D721Med (cell line): Measurements from ENCODE around the gene KCNAB1.

Source experiments
- DNase-seq: peaks from one replicate; pipeline ENCODE4 v3.0.0; 2011; ENCODE audit warnings: low spot score; ENCODE audit not compliant: insufficient read length
- FAIRE-seq: peaks from 2 replicates; lab custom pipeline; 2011; peaks lifted over from hg19 to GRCh38; lab: Jason Lieb, UNC
- CTCF ChIP-seq: IDR thresholded peaks from 2 replicates; pipeline ENCODE4 v1.5.1; 2012; ENCODE audit warnings: mild to moderate bottlenecking, control low read depth; ENCODE audit not compliant: insufficient read depth; ENCODE audit errors: missing control alignments

The KCNAB1 gene

GRCh38 chr3:156547637-156548036 is 427.3 kb downstream of the KCNAB1 start:
- DNase-seq (no peak), FAIRE-seq (no peak)
- TF ChIP-seq CTCF: no peak

- no peak for TF ChIP-seq CTCF
- DNase-seq (no peak), FAIRE-seq (no peak)
Observed at GRCh38 chr3:156548041-156548687, 427.8 kb downstream of the KCNAB1 start.

- FAIRE-seq: no peak
- DNase-seq: no peak
- TF ChIP-seq CTCF: no peak
Observed at GRCh38 chr3:156548902-156549301, 428.5 kb downstream of the KCNAB1 start.

- FAIRE-seq: no peak
- DNase-seq: no peak
- no peak for TF ChIP-seq CTCF
Observed at GRCh38 chr3:156551261-156551660, 430.9 kb downstream of the KCNAB1 start.

GRCh38 chr3:156551746-156552145 is 431.4 kb downstream of the KCNAB1 start:
- TF ChIP-seq CTCF: no peak
- FAIRE-seq (no peak), DNase-seq (no peak)

- FAIRE-seq (no peak), DNase-seq (no peak)
- TF ChIP-seq CTCF: no peak
Observed at GRCh38 chr3:156552973-156553372, 432.6 kb downstream of the KCNAB1 start.

GRCh38 chr3:156553705-156554356 is 433.5 kb downstream of the KCNAB1 start:
- FAIRE-seq (no peak), DNase-seq (no peak)

More at GRCh38 chr3:156553705-156554356, 433.5 kb downstream of the KCNAB1 start:
- TF ChIP-seq CTCF: no peak
